Dermis blood vessel endothelial cell (primary cell): Measurements from ENCODE around the gene ABHD13. TPM values are rescaled to one million over a fixed set of nuclear protein-coding genes. Genes with fewer than 3 reads are reported as not detected.
"Not testable (repeated sequence)": the region's sequence is repeated elsewhere in the genome, so short reads cannot be mapped to it uniquely, and the experiment has no call there.

Source experiments
- DNase-seq: peaks from one replicate; pipeline ENCODE4 v3.0.0; 2010
- total RNA-seq: library from RNA; depleted of rRNA; stranded (reverse); fragments of >200 nt; gene quantifications from 2 replicates; pipeline ENCODE4 v1.2.3, GENCODE V29; 2014

Gene ABHD13
- total RNA-seq: 8.2 and 8.7 TPM in 2 replicates

- DNase-seq: peak; percentile 94
Measured at GRCh38 chr13:108218044-108218974, at the start of gene ABHD13. Gene ABHD13, plus strand, starts transcription at chr13:108218392. Its CDS starts 10,827 bp downstream, at chr13:108229219.

DNA sequence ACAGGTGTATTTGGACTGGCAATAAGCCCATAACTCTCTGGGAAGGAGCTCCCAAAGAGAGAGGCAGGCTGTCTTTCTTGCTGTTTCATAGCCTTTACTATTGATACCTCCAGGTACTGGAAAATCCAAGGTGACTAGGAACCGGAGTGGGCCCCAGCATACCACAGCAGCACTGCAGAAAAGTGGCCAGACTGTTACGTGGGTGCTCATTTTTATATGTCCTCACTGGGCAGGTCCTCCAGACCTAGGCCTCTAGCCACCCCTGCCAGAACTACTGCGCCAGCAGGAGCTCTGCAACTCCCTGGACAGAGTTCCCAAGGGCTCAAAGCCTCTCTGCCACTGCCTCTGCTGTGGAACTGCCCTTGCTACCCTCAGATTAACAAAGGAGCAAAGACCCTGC lies 49.3 kb upstream of the ABHD13 start:
- no peak for DNase-seq

GRCh38 chr13:108176685-108177274 lies 41.4 kb upstream of the ABHD13 start:
- DNase-seq: peak; percentile 59

- DNase-seq: no peak
Measured at GRCh38 chr13:108178078-108178477, 40.1 kb upstream of the ABHD13 start.

DNA sequence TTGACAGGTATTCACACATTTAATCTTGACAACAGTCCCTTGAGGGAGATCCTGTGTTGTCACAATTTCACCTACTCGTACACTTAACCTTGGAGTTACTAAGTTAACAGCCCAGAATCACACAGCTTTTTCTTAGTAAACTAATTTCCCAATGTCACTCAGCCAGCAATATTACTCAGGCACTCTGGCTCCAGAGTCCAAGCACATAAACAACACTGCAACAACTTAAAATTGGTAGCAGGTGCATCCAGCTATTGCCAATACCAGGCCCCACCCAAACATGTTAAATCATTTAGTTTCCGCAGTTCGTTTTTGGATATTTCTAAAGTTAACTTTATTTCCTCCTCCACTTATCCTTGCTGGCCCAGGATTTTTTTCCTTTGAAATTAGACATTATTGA lies 35.5 kb upstream of the ABHD13 start:
- DNase-seq: no peak

DNA sequence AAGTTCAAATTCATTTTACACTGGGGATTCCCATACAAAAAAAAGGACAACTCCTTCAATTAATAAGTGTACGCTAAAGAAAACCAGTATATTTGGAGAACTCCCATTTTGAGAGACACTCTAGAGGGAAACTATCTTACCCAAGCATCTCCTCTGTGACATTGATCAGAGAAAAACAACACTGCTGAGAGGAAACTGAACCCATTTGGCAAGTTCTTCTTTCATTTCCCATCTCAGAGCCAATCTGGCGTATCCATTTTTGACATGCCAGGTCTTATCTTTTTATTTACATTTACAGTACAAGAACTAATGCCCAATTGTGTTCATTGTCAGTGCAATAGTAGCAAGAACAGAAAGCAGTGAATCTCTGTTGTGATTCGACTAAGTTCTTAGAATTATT lies 33.0 kb upstream of the ABHD13 start:
- no peak for DNase-seq

- no peak for DNase-seq
Measured at GRCh38 chr13:108188260-108188659, 29.9 kb upstream of the ABHD13 start.

DNA sequence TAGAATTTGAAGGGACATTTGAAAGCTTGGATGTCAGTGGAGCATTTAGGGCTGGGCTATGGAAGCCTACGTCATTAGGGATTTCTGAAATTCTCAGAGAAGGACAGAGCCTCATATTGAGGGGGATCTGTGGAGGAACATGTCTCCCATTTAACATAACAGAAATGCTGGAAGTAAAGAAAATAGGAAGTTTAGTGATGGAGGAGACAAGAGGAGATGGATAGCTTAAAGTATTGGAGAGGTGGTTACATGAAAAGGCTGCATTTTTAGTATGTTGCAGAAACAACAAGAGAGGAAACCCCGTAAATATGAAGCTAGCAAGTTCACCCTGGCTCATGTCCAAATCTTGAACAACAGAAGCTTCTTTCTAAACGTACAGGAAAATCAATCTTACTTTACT lies 27.3 kb upstream of the ABHD13 start:
- no peak for DNase-seq

GRCh38 chr13:108193806-108194205 lies 24.4 kb upstream of the ABHD13 start:
- no peak for DNase-seq

DNA sequence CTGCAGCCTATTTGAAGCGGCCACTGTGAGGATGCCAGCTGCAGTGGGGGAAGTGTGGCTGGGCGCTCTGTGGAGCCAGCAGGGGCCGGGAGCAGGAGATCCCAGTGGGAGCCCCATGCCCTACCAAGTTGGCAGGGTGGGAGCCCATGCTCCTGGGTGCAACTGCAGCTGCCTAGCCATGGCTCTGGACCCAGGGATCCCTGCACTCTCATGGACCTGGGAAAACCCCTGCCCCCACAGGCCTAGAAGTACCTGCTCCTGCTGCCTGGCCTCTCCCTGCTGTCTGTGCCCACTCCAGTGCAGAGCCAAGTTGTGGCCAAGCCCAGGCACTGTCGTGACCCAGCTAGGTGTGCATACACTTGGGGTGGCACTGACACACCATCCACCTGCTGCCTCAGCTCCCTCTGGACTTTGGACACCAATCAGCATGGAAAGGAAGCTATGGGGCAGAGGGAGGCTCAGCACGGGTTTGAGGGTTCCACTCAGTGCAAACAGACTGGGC lies 23.7 kb upstream of the ABHD13 start:
- no peak for DNase-seq

DNA sequence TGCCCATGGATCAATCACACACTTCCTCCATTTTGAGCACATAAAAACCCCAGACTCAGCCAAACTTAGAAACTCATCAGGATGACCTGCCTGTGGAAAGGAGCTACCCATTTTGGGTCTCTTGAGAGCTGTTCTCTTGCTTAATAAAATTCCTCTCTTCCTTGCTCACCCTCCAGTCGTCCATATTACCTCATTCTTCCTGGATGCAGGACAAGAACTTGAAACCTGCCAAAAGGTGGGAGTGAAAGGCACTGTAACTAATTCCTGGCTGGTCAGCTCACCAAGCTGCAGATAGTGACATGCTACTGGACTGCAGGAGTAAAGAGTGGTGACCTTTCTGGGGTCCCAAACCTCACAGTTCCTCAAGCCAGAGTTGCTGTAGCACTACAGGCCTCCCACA lies 23.0 kb upstream of the ABHD13 start:
- DNase-seq: no peak

- no peak for DNase-seq
Measured at GRCh38 chr13:108195861-108196260, 22.3 kb upstream of the ABHD13 start.

DNA sequence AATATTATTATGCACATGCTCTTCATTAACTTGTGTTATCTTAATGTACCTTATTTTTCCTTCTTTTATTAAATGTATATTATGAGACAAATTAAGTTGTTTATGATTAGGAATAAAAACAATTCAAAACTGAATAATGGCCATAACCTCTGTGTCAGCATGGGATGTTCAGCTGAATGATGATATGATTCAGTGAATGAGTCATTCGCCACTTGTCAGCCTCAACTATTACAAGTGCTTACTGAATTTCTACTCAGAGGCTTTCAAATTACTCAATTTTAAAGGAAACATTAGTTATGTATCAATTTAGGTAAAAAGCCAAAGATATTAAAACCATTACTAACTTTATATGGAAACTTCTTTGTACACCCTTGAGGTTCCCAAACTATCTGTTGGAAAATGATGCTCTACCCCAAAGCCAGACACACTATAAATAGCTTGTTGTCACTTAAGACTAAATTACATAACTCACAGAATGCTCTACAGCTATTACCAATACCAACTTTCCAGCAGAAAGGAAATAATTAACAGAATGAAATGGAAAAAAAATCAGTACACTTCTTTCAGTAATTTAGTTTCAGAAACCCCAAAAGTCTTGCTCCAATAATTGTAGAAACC lies 17.3 kb upstream of the ABHD13 start:
- DNase-seq: no peak

GRCh38 chr13:108210551-108210950 lies 7.6 kb upstream of the ABHD13 start:
- DNase-seq: no peak

DNA sequence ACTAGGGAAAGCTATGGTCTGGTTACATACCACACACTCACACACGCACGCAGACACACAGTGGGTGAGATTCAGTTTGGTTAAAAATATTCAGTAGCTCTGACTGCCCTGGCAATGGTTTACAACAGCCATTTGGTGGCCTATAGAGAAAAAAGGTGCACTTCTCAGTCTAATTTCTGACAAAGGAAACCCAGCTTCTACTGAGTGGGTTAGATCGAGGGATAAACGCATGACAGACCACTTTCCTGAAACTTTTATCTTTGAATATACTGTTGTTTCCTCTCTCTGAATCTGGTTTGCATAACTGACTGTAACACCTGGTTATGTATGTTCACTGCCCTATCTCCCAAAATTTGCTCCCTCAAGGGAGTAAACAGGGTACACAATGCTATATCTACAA lies 5.3 kb upstream of the ABHD13 start:
- no peak for DNase-seq

DNA sequence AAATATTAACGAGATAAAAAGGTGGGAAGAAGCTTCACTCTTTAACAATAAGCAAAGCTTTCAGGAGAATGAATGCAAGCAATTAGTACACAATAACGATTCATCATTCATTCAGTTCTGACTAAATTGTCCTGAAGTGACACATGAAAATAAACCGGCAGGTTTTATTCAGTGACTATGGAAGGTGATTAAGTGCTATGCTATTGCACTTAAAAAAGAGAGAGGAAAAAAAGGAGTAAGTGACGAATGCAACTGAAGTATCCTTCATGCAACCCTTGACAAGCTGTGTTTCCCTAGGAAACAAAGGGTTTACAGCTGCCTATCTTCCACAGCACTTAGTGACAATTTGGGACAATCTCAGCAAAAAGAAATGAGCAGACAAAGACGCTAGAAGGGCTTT lies 4.2 kb upstream of the ABHD13 start:
- DNase-seq: no peak

GRCh38 chr13:108214441-108215271 lies 3.5 kb upstream of the ABHD13 start:
- peak; percentile 27 for DNase-seq

DNA sequence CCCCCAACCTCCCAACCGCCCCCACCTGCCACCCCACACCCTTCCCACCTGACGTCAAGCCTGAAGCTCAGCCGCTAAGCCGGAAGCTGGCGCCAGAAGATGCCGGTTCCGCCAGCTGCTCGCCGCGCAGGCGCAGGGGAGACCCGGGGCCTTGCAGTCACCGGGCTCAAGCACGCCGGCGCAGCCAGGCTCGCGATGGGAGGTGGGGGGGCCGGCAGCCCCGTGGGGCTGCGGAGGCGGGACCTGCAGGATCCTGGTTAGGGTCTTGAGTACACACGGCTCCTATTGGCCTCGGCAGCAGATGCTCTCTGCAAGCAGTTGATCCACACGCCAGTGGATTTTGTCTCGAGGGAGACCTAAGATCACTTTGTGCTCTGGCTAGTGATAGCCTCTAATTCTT lies 2.8 kb upstream of the ABHD13 start, which contains the start of gene LIG4:
Gene LIG4 (minus strand): TSS at position 101 of the 400 bp plus-strand sequence. CDS start 4,268 bp downstream, outside the sequence.
- DNase-seq: peak; percentile 97

GRCh38 chr13:108217307-108218043 lies 717 bp upstream of the ABHD13 start:
- not testable (repeated sequence) for DNase-seq

GRCh38 chr13:108220041-108220440 lies 1.8 kb downstream of the ABHD13 start:
- no peak for DNase-seq

- no peak for DNase-seq
Measured at GRCh38 chr13:108223687-108224503, 5.7 kb downstream of the ABHD13 start.
